Stimulated activated CD4-positive, alpha-beta T cell treated with anti-CD3 and anti-CD28 coated beads, Interleukin-1b, Interleukin-23, amount 100 ng/mL, for 24 hours (primary cell): ENCODE measurements around the gene COL4A6.

Experiments
- DNase-seq, 4 experiments: peaks; one replicate each; pipeline ENCODE4 v3.0.0-alpha.2; 2020; ENCODE audit warnings: low read depth in 4 of 4, low spot score in 1 of 4

Gene COL4A6

GRCh38 chrX:108331126-108331909 is 106.9 kb downstream of the COL4A6 start:
- no peak for DNase-seq

DNA sequence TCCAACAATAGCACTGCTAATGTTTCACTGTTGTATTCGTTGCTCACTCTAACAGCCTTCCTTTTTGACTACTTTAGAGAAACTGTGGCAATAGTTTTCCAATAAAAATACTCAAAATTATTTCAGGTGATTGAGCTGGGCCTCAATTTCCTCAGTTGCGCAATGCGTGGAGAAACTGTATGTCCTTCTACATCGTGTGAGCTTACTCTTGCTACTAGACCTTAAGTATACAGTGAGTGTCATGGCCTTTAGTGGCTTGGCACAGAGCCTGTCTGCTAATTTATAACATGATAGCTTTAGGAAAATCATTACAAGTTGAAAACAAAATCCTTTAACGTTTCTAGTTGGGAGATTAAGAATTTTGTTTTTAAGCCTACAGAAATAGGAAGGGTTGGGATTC is 114.5 kb downstream of the COL4A6 start:
- no peak for DNase-seq

DNA sequence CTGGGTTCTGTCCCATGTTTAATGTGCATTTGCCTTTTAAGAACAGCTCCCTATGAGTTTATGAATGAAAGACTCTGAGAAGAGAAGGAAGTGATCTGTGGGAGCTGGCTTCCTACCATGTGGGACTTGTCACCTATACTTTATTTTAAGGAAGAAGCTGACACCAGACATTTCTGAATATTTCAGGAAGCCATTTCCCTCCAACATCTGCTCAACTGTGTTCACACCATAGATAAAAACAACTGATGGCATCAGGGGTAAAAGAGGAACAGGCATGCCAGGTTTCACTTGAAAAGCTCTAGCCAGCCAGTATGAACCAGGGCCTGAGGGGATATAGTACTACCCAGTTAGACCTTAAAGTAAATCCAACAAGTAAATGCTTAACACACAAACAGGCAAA is 116.0 kb downstream of the COL4A6 start:
- DNase-seq = no peak

DNA sequence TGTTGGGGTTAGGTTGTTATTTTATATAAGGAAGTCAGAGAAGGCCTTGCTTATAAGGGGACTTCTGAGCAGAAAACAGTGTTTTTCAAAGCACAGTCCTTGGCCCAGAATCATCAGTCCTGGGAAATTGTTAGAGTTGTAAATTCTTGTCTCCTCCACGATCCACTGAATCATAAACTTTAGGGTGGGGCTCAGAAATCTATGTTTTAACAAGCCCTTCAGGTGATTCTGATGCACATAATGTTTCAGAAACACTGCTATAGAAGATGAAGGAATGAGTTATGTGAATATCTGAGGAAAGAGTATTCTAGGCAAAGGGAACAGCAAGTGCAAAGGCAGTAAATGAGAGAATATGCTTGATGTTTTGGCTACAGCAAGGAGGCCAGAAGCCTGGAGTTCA is 121.8 kb downstream of the COL4A6 start:
- no peak for DNase-seq

- no peak for DNase-seq
Measured at GRCh38 chrX:108313669-108314068, 124.6 kb downstream of the COL4A6 start.

GRCh38 chrX:108312957-108313356 is 125.3 kb downstream of the COL4A6 start:
- DNase-seq = no peak

- no peak for DNase-seq
Measured at GRCh38 chrX:108312011-108312410, 126.2 kb downstream of the COL4A6 start.

DNA sequence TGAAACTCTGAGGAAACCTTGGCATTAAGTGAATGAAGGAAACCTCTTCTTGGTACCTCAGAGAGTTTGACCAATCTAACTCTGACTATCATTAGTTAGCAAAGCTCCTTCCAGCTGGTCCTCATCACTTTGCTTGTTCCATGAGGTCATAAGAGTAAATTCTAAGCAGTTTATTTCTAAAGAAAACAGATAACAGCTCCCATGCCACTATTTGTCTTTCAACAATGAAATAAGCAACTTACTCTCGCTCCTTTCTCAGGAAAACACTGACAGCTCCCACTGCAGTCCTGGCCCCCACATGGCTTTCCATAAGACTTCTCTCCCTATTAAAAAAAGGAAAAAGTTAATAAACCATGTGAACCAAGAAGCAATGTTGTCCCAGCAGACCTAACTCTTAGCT is 127.7 kb downstream of the COL4A6 start:
- no peak for DNase-seq

- DNase-seq = no peak
Measured at GRCh38 chrX:108309144-108309543, 129.1 kb downstream of the COL4A6 start.

GRCh38 chrX:108307132-108308085 is 130.8 kb downstream of the COL4A6 start:
- DNase-seq = no peak

- no peak for DNase-seq
Measured at GRCh38 chrX:108306086-108306485, 132.1 kb downstream of the COL4A6 start.

GRCh38 chrX:108304757-108305156 is 133.5 kb downstream of the COL4A6 start:
- no peak for DNase-seq

- no peak for DNase-seq
Measured at GRCh38 chrX:108304210-108304609, 134.0 kb downstream of the COL4A6 start.

- DNase-seq = no peak
Measured at GRCh38 chrX:108303682-108304081, 134.5 kb downstream of the COL4A6 start.

DNA sequence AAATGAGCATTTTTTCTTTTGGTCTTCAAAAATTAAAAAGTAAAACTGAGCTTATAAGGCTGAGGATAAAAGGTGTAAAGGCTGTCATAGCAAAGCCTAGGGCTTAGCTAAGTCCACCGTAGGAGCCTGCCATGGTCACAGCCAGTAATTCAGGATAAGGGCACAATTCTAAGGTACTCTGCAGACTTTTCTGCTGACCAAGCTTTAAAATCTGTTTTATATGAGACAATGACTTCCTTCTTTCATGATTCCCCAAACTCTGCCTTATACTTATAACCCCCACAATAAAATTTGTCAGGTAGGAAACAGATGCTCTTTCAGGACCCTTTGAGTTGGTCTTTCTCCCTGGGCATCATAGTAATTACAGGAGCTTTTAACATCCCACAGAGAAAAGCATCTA is 138.5 kb downstream of the COL4A6 start:
- no peak for DNase-seq

DNA sequence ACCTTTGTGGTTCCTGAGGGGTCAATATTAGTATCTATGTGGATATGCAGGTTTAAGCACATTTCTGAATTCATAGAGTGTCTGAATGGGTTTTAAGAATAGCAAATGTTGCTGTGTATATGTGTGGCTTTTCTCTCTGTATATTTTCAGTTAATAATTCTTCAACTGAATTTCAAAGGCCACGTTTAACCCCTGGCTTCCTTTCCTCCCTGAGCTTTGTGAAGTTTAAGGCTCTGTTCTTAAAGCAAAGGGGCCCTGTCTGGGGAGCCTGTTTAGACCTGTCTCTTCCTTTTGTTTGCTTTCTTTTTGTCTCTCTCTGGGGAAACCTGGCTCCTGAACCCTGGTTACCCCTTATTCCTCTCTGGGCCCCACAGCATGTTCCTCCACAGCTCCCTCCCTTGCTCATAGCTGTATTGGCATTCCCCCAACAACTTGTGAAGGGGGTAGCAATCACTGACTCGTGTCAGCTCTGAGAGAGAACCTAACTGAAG is 139.1 kb downstream of the COL4A6 start:
- no peak for DNase-seq

DNA sequence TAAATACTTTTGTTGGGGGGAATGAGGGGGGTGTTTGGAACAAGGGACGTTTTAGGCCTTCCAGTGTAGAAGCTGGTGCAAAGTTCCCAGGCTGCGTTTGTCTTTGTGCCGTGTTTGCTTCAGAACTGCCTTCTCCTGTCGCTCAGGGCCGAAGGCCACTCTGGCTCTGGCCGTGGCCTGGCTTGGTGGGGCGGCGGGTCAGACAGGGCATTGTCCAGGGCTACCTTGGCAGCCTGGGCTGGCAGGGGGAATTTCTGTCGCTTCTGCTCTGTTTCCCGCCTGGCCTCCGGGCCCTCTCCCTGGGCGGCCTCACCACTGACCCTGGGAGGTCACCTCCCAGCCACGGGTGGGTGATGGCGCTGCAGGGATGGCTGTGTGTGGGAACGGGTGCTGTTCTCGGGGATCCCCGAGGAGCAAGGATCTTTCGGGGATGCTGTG is 140.0 kb downstream of the COL4A6 start:
- DNase-seq = no peak

DNA sequence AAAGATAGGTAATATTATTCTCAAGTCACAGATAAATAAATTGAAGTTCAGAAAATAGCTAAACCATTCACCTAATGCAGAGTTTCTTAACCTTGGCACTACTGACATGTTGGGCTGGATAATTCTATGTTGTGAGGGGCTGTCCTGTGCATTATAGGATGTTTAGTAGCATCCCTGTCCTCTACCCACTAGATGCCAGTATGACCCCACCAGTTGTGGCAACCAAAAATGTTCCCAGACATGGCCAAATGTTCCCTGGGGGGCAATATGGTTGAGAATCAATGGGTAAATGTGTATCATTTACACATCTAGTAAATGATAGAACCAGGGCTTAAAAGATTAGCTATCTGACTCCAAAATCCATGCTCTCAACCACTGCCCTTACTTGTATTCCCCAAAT is 140.9 kb downstream of the COL4A6 start:
- no peak for DNase-seq

DNA sequence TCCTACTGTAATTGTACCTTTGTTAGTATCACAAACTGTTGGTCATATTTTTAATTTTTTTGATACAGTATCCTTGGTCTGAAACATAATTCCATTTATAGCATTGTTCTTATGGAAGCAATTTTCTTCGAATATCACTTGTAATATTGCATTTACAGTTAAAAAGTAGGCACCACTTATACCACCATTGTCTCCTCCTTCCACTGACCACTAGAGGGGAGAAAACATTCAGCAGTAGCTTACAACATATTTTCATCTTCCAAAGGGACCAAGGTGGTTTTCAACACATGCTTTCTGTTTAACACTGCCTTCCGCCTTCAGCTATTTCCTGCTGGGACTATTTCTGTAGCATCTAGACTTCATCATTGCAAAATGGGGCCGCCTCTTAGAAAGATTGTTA is 146.2 kb downstream of the COL4A6 start:
- no peak for DNase-seq

DNA sequence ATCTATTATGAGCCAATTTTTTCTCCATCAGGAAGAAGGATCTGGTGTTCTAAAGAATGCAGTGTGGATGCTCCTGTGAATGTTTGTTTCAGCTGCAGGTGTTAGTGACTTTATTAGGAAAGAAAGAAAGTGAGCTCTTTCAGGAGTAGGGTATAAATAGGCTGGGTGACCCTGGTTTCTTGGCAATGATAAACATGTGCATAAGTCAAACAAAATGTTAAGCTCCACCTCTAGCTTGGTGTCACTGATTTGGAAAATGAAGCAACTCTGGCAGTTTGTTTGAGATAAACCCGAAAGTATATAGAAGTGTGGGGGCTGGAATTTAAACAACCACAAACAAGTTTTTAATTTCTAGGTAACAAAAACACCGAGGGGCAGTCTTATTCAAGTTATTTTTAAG is 152.3 kb downstream of the COL4A6 start:
- DNase-seq = no peak

GRCh38 chrX:108285356-108285755 is 152.9 kb downstream of the COL4A6 start:
- no peak for DNase-seq

GRCh38 chrX:108275732-108276131 is 162.5 kb downstream of the COL4A6 start:
- DNase-seq = no peak
